ENCODE results near the gene SDR39U1. TPM values are rescaled to one million over a fixed set of nuclear protein-coding genes. Genes with fewer than 3 reads are reported as not detected.
A peak's percentile ranks its signal among the peaks of the same experiment; 100 is the strongest.

The SDR39U1 gene
- total RNA-seq, 1 donor from 2014 or later = 5.0 TPM

- DNase-seq (ENCODE audit: low read depth in 2 of 2) = peak in 1 of 2 donors; percentile 75
Measured at GRCh38 chr14:24411443-24412389, 30.9 kb downstream of the SDR39U1 start.

- no peak for DNase-seq (ENCODE audit: low read depth in 2 of 2)
Measured at GRCh38 chr14:24409956-24410355, 32.6 kb downstream of the SDR39U1 start.

GRCh38 chr14:24409192-24409591 lies 33.4 kb downstream of the SDR39U1 start:
- DNase-seq (ENCODE audit: low read depth in 2 of 2) = no peak

DNA sequence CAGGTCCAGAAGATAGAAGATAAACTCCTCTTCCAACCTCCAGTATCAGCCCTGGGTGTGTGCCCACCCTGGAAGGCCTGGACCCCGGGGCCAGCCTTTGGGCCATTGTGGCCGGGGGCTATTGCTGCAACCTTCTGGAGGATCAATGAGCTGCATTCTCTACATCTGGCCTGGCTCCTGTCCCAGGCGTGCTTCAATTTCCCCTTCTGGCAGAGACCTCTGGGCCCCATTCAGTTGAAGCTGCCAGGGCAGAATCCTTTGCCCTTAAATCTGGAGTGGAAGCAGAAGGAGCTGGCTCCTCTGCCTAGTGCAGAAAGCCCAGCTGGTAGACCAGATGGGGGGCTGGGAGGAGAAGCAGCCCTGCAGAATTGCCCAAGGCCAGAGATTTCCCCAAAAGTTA lies 33.8 kb downstream of the SDR39U1 start:
- DNase-seq (ENCODE audit: low read depth in 2 of 2) = no peak

DNA sequence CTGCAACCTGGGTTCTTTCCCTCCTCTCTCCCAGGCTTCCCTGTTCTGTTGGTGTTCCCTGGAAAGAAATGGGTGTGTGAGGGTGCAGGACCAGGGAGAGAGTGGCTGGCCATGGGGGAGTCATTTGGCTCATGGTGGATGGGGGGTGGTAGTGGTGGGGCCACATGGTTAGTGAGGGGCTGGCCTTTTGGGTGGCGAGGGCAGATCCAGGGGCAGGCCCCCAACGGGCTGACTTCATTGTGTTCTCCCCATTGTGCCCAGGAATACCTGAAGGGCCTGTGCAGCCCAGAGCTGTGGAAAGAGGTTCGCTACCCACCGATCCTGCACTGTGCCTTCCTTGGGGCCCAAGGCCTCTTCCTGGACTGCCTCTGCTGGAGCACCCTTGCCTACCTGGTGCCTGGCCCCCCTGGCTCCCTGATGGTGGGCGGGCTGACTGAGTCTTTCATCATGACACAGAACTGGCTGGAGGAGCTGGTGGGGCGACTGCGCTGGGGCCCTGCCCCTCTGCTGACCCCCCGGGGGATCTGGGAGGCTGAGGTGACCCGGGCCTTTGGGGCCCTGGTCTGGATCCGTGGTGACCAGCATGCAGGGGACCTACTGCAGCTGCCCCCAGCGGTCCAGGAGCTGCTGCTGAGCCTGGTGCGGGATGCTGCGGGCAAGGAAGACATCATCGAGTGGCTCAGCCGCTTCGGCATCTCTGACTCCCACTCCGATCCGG lies 34.8 kb downstream of the SDR39U1 start:
- DNase-seq (ENCODE audit: low read depth in 2 of 2) = no peak

DNA sequence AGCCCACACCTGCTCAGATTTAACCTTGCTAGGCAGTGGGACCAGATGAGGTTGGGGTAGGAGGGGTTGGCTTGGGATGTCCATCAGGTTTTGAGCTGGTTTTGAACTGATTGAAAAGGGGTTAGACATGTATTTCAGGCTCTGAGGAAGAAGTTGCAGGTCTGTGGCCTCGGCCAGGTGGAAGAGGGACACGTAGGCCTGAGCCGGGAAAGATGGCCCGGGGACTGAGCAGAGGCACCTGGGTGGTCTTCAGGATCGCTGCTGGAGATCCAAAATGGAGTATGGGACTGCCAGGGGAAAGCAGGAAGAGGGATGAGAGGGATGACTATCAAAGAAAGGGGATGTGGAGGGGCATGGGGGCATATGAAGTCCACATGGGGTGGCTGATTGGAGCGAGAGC lies 36.2 kb downstream of the SDR39U1 start:
- no peak for DNase-seq (ENCODE audit: low read depth in 2 of 2)

- no peak for DNase-seq (ENCODE audit: low read depth in 2 of 2)
Measured at GRCh38 chr14:24404814-24405213, 37.8 kb downstream of the SDR39U1 start.

- no peak for DNase-seq (ENCODE audit: low read depth in 2 of 2)
Measured at GRCh38 chr14:24403294-24403998, 39.1 kb downstream of the SDR39U1 start.

GRCh38 chr14:24401810-24402702 lies 40.5 kb downstream of the SDR39U1 start:
- DNase-seq (ENCODE audit: low read depth in 2 of 2) = no peak

GRCh38 chr14:24399999-24400718 lies 42.4 kb downstream of the SDR39U1 start:
- DNase-seq (ENCODE audit: low read depth in 2 of 2) = no peak

DNA sequence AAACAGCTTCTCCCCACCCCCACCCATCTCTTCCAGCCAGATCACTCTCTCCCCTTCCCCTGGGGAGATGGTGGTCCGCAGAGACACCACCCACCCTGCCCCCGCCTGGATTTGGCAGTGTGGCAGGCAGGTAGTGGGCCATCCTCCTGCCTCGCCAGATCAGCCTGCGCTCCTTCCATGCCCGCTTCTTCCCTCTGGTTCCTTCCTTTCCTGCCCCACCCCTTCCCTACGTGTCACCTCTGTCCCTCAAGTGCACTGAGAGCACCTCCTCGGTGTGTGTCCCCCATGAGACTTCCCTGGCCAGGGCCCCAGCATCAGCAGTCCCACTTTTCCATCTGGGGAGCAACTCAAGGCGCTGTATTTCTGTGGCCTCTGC lies 43.1 kb downstream of the SDR39U1 start:
- no peak for DNase-seq (ENCODE audit: low read depth in 2 of 2)

DNA sequence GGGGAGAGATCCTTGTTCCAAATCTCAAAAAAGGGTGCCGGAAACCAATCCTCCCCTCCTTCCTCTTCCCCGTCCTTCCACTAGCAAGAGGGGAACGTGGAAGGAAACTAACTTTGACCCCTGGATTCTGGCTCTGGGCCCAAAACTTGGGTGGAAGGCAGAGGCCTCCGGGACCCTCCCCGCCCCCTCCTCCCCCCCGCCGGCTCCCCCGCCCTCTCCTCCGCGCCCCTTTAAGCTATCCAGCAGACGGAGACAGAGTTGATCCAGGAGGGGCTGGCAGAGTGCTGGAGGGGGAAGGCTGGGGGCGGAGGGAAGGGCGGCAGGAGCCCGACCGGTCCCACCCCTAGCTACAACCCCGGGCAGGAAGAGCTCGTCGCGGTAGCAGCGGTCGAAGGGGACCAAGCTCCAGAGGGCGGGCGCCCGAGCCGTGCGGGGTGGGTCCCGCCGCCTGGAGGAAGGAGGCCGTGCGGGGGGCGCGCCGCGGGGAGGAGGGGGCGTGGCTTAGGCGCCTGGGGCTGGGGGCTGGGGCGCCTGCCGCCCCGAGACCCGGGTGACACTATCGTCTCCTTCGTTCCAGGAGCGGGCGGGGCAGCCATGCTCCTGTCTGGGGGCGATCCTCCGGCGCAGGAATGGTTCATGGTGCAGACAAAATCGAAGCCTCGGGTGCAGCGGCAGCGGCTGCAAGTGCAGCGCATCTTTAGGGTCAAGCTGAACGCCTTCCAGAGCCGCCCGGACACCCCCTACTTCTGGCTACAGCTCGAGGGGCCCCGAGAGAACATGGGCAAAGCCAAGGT lies 43.7 kb downstream of the SDR39U1 start, which contains the start of gene NYNRIN:
Gene NYNRIN, plus strand, starts transcription at position 351 of the 794 bp plus-strand sequence. Its CDS starts 244 bp downstream, at position 595.
- peak in 1 of 2 donors; percentile 58 for DNase-seq (ENCODE audit: low read depth in 2 of 2)

DNA sequence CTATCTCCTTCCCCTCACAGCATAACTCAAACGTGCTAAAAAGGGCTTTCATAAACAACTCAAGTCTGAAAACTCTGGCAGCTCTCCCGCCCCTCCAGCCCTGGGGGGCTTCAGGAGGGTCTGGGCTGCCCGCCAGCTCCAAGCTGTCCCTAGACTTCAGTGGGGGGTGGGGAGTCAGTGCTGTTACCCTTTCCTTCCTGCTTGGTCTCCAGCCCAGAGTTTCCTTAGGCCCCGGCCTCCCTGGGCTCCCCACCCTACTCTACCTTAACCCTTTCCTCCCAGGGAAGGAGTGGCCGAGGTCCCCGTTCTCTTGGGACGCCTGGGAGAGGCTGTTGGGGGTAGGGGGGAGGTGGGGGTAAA lies 44.3 kb downstream of the SDR39U1 start:
- peak in 1 of 2 donors; percentile 24 for DNase-seq (ENCODE audit: low read depth in 2 of 2)

GRCh38 chr14:24397639-24398292 lies 44.8 kb downstream of the SDR39U1 start:
- no peak for DNase-seq (ENCODE audit: low read depth in 2 of 2)

- DNase-seq (ENCODE audit: low read depth in 2 of 2) = no peak
Measured at GRCh38 chr14:24395609-24396582, 46.7 kb downstream of the SDR39U1 start.

GRCh38 chr14:24394275-24394674 lies 48.3 kb downstream of the SDR39U1 start:
- DNase-seq (ENCODE audit: low read depth in 2 of 2) = no peak

DNA sequence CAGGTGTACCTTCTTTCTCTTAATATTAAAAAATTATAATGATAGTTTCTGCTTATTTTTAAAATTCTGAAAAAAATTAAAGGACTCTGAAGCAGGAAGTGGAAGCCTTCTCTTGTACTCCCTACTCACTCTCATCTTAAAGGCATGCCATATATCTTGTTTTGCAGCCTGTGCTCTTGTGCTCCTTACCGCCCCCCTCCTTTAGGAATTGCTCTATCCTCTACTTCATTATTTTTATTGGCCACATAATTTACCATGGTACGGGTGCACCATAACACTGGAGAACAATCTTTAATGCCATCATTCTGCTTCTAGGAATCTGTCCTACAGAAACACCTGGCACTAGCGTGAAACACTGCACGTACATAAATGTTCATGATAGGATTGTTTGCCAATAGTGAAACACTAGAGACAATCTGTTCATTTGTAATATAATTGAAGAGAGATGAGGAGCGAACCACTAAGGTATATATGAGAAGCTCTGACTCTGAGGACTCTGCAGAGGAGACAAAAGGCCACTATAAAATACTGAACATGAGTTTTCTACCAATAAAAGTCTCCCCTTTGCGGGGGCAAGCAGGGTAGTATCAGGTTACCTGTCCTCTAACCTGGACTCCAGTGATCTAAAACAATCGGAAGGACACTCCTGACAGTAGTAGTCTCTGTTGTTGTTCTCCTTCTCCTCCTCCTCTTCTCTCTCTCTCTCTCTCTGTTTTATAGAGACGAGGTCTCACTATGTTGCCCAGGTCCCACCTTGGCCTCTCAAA lies 50.1 kb downstream of the SDR39U1 start:
- peak in 1 of 2 donors; percentile 61 for DNase-seq (ENCODE audit: low read depth in 2 of 2)
